Tongue (tissue), 2 donors: ENCODE results near the gene MBTD1. TPM values are rescaled to one million over a fixed set of nuclear protein-coding genes. Genes with fewer than 3 reads are reported as not detected.
"Not testable (repeated sequence)": the region's sequence is repeated elsewhere in the genome, so short reads cannot be mapped to it uniquely, and the experiment has no call there.

Source experiments
- DNase-seq: peaks from one replicate; pipeline ENCODE4 v3.0.0-alpha.2; 2015
- total RNA-seq: library from RNA; depleted of rRNA; stranded (reverse); fragments of >200 nt; gene quantifications from one replicate; pipeline ENCODE4 v1.2.3, GENCODE V29; 2014

MBTD1 gene
- total RNA-seq, 1 donor from 2014 or later: 36.7 TPM

DNA sequence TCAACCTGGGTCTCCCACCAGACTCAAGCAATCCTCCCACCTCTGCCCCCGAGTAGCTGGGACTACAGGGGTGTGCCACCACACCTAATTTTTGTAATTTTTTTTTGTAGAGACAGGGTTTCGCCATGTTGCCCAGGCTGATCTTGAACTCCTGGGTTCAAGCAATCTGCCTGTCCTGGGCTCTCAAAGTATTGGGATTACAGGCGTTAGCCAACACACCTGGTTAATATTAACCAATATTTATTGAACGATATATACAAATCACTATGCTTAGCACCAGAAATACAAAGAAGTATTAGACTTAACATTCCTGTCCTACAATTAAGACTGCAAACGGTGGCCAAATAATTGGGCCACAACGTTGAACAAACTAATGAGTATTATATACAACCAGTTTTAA is 4.2 kb downstream of the MBTD1 start:
- no peak for DNase-seq

DNA sequence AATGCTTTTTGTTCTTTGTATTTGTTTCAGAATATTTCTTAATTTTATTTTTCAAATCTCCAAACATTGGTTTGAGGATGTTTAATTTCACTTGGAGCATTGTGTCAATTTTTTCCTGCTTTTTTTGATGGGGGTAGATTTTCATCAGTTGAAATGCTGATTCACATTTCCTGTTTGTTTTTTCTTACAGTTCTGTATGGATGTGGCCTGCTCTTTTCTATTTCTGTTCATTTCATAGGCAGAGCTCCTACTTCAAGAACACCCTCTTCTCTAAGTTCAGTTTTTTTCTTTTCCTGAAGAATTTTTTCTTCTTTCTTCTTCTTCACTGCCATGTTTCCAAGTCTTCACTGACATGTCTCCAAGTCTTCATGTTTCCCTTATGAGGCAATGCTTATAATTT is 8.8 kb downstream of the MBTD1 start:
- no peak for DNase-seq

DNA sequence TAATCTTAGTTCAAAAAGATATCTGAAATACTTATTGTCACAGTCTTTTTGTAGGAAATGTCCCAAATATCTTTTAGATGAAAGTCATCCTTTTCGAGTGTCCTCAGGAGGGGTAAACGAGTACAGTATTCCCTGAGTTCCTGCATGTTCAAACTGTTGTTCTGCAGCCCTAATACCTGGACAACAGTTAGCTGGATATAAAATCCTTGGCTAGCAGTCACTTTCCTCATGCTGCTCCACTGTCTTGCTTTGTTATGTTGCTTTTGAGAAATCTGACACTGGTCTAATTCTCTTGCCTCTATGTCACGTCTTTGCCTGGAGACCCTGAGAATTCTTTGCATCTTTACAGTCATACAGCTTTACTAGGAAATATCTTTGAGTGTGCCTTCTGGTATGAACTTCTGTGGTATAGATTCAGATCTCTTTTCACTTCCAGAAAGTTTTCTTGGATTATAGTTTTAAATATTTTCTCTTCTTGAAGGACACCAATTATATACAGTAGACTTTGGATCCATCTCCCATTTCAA is 9.5 kb downstream of the MBTD1 start:
- DNase-seq: no peak

DNA sequence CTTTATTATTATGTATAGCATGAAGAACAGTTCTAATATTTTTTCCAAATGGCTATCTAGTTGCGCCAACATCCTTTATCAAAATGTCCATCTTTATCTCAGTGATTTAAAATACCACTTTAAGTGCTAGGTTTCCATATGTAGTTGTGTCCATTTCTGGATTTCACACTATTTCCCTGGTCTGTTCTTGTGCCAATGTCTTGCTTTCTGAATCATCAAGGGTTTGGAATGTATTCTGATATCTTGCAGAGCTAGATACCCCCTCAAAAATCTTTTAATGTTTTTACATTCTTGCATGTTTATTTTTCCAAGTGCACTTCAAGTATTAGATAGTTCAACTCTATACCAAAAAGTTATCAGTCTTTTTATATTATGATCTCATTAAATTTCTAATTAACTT is 14.3 kb downstream of the MBTD1 start:
- no peak for DNase-seq

DNA sequence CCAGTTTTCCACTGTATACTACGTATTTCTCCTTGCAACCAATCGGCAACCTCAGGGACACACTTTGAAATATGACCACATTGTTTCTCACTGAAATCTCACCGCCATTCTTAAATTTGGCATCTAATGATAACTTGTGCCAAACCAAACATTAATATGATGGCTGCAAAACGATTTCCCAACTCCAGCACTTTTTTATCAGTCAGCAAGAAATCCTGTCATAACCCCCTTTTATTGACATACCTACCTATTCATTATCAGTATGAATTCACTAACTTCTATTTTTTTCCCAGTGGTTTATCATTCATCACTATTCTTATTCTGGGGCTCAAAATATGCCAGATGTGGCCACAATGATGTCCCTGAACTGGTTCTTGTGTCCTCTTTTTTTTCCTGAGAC is 15.8 kb downstream of the MBTD1 start:
- DNase-seq: no peak

DNA sequence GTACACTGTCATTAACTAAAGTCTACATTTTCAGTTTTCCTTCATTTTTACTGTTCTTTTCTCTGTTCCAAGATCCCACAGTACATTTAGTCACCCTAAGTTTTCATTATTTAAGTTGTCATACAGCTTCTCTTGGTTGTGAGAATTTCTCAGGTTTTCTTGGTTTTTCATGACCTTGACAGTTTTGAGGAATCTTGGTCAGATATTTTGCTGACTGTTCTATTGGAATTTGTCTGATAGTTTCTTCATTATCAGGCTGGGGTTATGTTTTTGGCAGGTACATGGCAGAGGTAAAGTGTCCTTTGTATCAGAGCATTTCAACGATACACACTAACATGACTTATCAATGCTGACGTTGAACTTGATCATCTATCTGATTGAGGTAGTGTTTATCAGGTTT is 19.6 kb downstream of the MBTD1 start:
- no peak for DNase-seq

DNA sequence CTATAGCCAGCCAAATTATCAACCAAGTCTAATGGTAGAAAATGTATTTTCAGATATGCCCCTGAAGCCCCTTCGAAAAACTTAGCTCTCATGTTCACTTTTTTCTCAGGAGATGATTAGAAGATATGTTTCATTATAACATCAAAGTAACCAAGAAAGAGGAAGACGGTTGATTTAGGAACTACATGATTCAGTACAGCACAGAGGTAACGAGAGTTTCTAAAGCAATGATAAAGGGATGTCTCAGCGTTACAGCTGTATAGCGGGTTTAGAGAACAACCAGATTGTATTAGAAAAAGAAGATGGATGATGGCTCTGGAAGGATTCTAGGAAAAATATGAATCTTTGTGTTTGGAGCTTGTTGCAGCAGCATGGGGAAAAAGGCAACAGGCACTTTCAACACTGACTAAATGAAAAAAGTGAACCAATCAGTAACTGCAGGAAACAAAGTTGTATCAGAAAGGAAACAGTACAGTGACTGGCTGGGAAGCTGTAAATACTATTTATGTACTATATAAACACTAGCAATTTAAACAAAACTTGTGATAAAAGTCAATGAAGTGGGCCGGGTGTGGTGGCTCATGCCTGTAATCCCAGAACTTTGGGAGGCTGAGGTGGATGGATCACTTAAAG is 21.5 kb downstream of the MBTD1 start:
- no peak for DNase-seq

DNA sequence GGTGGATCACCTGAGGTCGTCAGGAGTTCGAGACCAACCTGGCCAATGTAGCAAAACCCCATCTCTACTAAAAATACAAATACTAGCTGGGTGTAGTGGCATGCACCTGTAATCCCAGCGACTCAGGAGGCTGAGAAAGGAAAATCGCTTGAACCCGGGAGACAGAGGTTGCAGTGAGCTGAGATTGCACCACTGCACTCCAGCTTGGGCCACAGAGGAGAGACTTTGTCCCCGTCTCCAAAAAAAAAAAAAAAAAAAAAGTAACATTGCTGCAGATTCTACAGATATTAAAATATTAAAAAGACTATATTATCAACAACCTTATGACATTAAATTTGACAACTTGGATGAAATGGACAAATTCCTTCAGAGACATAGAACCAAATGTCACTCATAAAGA is 25.7 kb downstream of the MBTD1 start:
- no peak for DNase-seq

DNA sequence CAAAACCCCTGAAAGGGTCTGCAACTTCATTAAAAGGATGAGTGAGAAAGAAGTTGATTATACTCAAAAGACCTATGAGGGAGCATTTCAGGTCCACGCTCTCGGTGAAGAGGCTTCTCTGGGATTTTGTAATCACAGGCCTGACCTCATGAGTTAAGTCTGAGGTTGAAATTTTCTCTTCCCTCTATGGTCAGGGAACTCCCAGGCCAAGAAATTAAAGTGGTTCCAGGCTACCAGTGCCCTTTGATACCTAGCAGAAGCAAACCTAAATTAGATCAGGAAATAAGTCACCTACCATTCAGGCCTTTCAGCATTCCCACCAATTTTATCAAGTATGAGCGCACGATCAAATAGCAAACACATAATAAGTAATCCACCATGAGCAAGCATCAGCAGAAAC is 27.9 kb downstream of the MBTD1 start:
- no peak for DNase-seq

DNA sequence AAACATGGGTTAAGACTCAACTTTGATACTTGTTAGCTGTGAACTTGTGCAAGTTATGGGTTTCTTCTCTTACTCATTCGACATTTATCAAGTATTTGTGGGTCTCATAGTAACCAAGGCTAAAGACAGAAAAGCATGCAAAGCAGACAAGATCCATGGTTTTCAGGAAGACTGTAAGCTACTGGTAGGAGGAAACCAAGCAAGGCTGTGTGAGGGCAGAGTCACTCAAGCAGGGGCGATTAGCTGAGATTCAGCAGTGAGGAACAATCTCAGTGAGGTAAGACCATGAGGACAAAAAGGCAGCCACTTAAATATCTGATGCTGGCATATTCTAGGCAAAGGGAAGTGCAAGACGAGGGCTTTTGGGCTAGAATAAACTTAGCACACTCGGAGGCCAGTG is 29.5 kb downstream of the MBTD1 start:
- DNase-seq: no peak

DNA sequence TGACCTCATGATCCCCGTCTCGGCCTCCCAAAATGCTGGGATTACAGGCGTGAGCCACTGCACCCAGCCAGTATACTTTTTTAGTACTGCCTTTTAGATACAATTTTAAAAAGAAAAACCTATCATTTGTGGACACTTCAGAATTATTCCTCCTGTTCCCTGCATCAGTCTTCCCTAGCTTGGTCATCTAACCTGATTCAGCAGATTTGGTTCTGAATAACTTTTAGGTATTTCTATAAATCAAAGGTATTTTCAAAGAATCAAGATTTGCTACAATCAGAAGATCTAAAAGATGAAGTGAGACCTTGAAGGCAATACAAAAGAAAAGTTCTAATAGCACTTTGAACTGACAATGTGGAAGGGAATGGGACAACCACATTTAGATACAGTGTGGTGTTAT is 30.0 kb downstream of the MBTD1 start:
- DNase-seq: no peak

DNA sequence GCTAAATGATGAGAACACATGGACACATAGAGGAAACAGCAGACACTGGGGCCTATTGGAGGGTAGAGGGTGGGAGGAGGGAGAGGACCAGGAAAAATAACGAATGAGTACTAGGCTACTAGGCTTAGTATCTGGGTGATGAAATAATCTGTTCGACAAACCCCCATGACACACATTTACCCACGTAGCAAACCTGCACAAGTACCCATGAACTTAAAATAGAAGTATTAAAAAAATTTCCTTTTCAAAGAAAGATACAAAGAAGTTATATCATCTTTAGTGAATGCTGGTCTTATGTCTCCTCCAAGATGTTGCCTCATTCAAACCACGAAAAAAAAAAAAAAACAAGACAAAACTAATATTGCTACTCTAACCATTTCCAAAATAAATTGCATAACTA is 31.7 kb downstream of the MBTD1 start:
- DNase-seq: no peak

DNA sequence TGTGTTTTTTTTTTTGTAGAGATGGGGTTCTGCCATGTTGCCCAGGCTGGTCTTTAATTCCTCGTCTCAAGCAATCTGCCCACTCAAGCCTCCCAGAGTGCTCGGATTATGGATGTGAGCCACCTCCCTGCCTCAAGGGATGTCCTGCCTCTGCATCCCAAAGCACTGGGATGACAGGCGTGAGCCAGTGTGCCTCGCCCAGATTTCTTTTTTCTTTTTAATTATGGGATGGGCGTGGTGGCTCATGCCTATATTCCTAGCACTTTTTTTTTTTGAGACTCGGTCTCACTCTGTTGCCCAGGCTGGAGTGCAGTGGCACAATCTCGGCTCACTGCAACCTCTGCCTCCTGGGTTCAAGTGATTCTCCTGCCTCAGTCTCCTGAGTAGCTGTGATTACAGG is 34.3 kb downstream of the MBTD1 start:
- DNase-seq: not testable (repeated sequence)

DNA sequence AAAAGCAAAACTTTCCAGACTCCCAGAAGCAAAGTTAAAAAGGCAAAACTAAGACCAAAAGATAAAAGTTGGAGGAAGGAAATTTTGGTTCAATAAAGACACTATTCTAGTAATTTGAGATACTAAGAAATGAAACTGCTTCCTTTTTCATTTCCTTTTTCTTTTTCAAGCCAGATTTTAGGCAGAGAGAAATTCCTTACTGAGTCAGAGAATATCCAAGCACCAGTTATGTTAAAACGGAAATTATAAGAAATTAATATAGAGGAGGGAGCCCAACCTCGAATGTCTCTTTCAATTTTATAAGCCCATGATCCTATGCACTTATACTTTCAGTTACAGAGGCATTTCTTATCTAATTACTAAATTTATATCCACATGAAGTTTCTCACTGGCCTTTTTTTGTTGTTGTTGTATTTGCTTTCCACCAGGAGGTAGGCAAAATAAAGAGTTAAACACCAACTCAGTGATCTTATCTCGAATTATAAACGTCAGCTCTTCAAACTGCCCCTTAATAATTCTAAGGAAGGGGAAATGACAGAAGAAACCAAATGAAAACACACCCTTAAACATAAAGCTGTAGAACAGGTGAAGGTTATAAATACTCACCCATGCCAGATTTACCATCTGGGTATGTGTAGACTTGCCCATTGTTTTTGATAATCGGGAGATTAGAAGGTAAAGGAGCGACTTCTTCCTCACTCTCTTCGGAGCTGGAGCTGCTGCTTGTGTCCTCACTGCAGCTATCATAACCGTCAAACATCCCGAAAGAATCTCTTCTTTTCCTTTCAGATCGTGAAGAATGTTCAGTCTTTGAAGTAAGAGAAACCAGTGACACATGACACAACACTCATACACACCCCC is 35.2 kb downstream of the MBTD1 start:
- DNase-seq: no peak

DNA sequence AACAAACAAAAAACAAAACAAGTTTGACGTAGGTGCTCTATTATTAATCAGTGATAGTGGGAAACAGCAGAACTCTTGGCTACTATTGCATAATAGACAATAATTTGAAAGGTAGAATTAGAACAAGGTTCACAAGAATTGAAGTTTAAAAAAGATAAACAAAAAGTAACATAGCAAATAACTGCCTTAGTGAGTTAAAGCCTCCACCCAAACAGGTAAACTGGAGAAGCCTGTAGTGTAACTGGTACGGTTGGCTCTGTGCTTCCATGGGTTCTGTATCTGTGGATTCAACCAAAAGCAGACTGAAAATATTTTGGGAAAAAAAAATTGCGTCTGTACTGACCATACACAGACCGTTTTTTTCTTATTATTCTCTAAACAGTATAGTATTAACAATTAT is 38.5 kb downstream of the MBTD1 start:
- no peak for DNase-seq

DNA sequence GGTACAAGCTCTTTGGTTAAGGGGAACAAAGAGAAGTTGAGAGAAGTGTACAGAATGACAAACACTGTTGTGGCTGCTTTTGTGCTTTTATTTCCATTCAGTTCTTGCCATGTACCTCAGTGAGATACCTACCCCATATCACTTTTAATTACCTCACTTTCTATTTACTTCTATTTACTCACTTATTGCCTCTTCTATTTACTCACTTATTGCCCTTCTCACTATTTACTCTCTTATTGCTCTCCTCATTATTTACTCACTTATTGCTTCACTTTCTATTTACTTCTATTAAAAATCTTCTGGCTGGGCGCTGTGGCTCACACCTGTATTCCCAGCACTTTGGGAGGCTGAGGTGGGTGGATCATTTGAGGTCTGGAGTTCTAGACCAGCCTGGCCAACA is 41.9 kb downstream of the MBTD1 start:
- no peak for DNase-seq

DNA sequence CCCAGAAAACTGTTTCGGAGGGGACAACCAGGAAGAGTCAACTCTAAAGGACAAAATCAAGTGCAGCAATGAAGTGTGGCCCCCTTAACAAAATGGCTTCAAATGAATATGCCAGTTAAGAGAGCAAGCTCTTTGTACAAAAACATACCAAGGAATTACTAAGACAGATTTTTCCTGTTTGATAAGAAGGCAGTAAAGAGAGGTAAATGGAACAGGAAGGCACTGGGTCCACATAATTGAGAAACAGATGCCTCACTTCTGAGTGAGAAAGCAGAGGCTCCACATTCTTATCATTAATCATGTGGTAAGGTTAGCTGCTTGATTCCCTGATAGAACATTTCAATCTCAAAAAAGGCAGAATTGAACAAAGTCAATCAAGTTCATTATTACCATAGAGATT is 44.9 kb downstream of the MBTD1 start:
- no peak for DNase-seq

DNA sequence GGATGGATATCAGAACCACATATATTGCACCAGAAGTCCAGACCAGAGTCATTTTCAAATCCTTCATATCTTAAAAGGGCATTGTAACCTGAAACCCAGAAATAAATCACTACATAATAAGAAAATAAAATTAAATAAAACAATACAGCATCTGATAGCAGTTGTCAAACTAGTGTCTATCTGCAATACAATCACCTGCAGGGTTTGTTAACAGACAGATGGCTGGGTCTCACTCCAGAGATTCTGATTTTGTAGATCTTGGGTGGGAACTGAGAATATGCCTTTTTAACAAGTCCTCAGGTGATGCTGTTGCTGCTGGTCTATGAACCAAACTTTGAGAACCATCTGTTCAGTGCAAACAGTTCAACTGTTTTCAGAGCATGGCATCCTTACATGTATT is 56.0 kb downstream of the MBTD1 start:
- no peak for DNase-seq

DNA sequence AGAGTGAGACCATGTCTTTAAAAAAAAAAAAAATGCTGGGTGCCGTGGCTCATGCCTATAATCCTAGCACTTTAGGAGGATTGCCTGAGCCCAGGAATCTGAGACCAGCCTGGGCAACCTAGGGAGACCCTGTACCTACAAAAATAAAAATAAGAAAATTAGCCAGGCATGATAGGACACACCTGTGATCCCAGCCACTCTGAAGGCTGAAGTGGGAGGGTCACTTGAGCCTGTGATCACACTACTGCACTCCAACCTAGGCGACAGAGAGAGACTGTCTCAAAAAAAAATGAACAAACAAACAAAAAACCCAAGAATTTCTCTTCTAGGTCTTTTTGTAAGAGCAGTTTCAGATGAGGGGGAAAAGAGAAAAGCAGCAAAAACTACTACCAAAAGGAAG is 59.0 kb downstream of the MBTD1 start:
- DNase-seq: no peak

DNA sequence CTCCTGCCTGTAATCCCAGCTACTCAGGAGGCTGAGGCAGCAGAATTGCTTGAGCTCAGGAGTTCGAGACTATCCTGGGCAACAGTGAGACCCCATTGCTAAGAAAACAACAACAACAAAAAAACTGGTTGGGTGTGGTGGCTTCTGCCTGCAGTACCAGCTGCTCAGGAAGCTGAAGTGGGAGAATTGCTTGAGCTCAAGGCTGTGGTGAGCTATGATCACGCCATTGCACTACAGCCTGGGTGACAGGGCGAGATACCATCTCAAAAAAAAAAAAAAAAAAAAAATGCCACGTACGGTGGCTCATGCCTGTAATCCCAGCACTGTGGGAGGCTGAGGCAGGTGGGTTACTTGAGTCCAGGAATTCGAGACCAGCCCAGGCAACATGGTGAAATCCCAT is 59.6 kb downstream of the MBTD1 start:
- DNase-seq: no peak

DNA sequence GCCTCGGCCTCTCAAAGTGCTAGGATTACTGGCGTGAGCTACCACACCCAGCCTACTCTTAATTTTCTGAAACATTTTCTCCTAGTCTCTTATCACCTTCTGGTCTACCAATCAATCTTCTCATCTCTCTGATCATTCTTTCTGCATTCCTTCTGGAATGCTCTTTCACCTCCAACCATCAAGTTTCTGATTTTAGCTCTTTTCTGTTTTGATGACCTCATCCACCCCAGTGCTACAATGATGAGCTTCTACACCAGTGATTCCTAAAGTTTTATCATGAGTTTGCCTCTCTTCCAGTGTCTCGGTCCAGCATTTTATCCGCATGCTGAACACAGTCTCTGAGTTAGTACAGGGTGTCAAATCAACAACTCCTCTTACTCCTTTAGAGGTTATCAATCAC is 62.1 kb downstream of the MBTD1 start:
- no peak for DNase-seq

DNA sequence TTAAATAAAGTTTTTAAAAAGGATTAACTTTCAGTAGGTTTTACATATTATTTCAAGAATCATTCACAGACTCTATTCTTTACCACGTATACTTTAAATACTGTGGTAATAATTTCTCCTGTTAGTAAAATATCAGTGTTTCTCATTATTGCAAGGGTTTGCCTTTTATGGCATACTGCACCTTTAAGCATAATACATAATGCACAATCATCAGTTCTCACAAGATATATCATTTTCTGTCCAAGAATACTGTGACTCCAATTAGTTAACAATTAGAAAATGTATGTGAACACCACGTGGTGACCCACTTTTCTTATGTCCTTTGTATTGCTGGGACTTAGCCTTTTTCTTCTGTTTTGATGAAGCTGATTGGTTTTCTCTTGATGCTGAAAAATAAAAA is 68.0 kb downstream of the MBTD1 start:
- no peak for DNase-seq

DNA sequence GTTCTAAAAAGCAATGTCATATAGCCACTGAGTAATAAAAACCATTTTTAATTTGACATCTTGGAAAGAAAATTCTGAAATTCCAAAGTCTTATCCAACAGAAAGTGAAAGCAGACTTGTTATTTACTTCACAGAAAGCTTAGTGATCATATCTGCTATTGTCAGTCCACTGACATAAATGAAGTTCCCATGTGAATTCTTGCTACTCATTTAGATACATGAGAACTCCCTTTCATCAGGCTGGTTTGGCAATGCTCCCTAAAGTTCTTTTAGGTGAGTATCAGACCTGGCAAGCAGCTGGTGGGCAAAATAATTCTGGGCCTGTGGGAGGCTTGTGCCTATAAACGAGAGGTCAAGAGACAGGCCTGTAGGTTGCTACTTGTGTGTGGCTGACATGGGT is 70.2 kb downstream of the MBTD1 start:
- DNase-seq: no peak

DNA sequence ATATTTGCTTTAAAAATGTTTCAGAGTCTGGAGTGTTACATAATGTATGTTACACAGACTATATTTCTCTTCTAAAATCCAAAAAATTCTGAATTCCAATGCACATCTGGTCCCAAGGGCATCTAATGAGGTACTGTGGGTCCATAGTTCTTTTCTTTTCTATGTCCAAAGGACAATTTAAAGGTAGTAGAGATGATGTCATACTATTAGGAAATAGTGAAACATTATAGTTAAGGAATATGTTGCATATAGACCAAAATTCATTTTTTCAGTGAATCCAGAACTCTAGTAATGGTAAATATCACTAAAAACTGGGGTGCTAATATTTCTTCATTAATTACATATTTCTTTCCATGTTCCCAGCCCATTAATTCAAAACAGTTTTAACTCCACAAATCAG is 70.7 kb downstream of the MBTD1 start:
- no peak for DNase-seq
